GM19193 (cell line): ENCODE results near the gene PCSK1.

Experiments
- POLR2A ChIP-seq: IDR thresholded peaks from 4 replicates; pipeline ENCODE4 v1.6.1; 2011; ENCODE audit not compliant: insufficient read depth, insufficient read length; ENCODE audit errors: extremely low read depth

PCSK1 gene

DNA sequence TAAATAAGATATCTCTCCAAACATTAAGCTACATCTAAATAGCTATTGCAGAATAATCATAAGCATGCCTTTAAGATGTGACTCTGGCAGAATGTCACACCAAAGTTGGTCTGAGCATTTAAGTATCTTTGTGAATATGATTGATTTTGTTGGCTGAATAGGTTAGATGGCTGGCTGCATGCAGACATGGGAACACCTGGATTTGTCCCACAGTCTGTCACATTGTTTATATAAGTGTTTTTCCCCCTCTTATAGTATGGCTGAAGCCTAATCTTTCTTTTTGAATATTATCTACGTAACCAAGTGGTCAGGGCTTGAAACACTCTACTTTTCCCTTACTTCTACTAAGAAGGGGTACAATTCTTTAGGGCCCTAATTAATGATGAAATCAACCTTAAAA is 36.2 kb downstream of the PCSK1 start:
- TF ChIP-seq POLR2A = no peak

DNA sequence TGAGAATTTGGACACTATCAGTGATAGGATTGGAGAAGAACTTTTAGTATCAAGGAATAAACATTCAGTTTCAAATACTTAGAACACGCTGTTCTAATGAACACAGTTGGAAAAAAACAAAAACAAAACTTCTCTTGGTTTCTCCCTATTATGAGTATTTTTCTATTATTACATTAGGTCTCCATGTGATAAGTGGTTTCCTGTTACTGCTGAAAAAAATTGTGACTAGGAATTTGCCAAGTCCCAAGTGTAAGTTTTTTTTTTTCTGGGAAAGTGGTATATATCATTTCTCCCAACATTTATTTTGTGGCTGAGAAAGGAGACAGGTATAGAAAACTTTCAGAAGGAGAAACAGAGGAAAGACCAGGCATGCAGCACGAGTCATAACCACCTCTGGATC is 41.1 kb downstream of the PCSK1 start:
- TF ChIP-seq POLR2A = no peak

DNA sequence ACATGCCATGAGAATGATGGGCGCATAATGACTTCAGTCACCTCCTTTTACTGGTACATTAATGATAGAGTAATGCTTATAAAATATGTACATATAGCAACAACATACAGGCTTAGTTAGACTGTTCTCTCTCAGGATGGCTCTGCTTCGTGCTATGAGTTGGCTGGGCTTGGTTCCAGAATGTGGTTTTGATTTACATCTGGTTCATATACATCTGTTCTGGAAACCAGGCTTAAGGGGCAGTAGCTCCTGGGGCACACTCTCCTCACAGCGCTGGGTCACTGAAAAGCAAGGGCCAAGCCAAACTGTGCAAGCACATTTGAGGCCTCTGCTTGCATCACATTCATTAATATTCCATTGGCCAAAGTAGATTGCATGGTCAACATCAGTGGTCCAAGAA is 44.9 kb downstream of the PCSK1 start:
- no peak for TF ChIP-seq POLR2A

DNA sequence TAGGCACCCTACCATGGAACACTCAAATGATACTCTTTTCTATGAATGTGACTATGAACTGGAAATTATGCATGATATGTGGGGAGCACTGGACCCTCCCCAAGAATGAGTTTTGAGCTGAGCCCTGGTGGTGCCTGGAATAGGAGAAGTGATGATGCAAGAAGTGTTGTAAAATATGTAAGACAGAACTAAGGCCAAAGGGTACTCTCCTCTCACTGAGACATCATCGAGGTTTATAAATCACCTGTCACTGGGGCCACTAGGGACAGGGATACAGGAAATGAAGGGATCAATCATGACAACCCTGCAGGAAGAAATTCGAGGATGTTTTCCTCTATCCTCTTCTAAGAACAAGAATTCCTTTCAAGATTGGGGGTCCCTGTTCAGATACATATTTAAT is 45.4 kb downstream of the PCSK1 start:
- TF ChIP-seq POLR2A = no peak

DNA sequence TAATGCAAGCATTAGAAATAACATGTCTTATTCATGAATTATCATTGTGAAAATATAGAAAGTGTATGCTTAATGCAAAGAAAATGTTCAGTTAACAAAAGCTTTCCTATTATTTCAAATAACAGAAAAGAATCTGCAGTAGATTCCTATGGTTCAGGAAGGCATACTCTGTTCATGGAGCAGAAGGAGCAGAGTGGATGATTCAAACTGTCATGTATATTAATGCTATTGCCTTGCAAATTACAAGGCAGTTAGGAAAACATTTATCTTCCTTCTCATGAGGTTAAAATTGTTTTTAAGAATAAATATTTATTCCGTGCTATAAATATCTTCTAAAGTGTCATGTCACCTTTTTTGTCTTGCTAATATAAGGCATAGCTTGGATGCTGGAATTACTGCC is 47.5 kb downstream of the PCSK1 start:
- no peak for TF ChIP-seq POLR2A

DNA sequence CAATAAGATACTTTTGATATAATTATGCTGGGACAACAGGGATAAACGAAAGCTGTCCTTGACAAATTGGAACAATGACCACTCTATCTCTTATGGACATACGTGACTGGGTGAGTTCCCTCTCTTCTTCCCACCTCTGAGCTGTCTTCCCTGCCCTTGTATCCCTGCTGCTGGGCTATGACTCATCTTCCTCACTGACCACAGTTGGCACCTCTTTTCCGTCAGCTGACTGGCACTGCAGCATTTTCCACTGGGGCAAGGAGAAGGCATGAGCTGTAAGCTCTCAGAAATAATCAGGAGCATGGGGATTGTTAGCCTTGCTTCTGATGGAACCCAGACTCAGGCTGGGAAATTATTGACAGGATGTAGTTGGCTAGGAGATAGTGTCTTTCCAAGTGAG is 48.7 kb downstream of the PCSK1 start:
- no peak for TF ChIP-seq POLR2A

DNA sequence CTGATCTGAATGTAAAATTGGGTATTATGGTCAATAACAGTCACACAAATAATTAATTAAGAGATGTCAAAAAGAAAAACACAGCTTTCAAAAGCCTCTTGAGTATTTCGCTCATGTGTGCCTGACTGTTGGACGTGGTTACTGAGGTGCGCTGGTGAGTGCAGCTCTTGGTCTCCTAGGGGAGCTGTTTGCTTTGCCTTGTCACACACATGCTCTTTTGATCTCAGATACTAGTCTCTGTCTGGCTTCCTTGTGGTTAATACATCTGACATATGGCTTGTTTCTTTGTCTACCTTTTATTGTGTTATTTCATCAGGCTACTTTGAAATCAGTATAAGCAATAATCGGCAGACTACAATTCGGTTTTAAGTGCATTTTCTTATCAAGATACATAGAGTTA is 51.5 kb downstream of the PCSK1 start:
- no peak for TF ChIP-seq POLR2A

DNA sequence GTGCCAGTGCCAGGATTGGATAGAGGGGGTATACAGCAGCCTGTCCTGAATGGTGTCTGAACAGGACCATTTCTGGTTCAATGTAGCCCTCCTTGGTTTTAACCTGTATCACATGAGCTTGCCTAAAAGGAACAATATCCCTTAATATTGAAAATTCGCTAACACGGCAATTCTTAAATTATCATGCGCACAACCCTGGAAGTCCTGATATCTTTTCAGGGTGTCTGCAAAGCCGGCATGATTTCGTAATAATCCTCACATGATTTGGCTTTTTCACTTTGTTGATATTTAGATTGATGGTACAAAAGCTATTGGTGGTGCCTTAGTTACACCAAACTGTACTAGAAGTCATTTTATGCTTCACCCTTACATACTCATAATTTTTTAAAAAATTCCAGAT is 53.2 kb downstream of the PCSK1 start:
- no peak for TF ChIP-seq POLR2A

DNA sequence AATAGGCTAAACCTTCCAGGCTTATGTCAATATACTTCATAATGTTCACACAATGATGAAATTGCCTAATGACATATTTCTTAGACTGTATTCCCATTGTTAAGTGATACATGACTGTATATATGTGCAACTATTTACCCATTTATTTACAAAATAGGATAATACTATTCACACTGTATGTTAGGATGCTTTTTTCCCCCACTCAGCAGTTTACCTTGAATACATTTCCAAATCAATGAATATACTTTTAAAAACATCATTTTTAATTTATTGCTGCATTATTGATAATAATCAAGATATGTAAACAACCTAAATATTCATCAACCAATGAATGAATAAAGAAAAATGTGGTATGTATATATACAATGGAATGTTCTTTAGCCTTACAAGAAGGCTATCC is 55.5 kb downstream of the PCSK1 start:
- TF ChIP-seq POLR2A = no peak

DNA sequence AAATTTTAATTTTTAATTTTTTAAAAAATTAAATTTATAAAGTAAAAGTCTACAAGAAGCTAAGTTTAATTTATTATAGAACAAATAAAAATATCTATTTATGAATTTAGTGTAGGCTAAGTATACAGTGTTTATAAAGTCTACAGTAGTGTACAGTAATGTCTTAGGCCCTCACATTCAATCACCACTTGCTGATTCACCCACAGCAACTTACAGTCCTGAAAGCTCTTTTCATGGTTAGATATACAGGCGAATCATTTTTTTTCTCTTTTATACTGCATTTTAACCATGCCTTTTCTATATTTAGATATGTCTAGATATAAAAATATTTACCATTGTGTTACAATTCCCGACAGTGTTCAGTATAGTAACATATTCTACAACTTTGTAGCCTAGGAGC is 55.9 kb downstream of the PCSK1 start:
- TF ChIP-seq POLR2A = no peak

DNA sequence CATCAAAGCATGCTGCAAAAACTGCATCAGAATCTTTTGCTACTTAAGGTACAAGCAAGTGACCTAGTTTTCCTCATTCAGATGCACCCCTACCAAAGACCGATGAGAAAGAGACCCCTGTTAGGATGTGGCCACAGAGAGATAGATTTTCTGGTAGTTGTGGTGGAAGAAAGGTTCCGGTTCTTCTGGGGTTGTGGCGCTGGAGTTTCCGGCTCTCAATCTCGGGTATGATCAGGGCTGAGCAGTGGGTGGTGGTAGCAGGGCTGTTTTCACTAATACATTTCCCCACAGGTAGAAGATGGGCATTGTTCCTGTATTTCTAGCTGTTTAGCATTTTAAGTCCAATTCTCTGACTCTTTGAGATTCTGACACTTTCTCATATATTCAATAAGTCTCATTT is 58.4 kb downstream of the PCSK1 start:
- TF ChIP-seq POLR2A = no peak

DNA sequence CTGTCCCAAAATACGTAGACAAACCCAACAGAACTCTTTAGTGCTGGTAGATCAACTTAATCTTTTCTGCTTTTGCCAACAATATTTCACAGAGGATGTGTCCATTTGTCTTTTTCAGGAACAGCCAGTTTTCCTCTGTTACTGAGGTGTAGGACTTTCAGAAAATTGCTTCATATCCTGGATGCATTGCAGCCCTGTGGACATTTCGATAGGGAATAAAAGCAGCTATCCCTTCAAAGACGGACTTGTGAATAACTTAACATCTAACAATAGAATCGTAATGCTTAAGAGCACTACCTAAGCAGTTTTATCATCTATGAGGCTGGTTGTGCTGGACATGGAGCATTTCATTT is 59.7 kb downstream of the PCSK1 start:
- TF ChIP-seq POLR2A = no peak

DNA sequence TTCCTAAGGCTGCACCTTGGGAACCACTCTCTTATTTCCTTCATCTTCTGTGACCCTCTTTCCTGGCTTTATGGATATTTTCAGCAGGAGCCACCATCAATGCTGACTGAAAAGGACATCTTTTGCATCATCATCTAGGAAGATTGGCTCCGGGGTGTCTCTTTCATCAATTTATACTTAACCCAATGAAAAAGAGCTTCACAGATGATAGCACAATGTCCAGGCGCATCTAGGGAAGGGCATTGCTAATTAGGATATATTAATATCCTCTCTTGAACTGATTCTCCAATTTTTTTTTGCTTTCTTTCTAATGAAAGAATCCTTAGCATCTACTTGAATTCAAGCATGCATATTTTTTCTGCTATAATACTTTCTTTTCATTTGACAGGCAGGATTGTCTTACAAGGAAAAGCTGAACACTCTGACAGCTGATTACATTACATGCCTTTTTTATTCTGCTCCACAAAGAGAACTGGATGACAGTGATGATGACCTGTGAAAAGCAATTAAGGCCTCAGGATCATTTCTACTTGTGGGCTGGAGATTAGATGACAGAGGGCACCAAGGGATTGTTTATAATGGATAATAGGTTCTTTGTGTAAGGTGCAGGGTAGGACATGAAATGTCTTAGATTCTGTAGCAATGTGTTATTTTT is 60.2 kb downstream of the PCSK1 start:
- no peak for TF ChIP-seq POLR2A

DNA sequence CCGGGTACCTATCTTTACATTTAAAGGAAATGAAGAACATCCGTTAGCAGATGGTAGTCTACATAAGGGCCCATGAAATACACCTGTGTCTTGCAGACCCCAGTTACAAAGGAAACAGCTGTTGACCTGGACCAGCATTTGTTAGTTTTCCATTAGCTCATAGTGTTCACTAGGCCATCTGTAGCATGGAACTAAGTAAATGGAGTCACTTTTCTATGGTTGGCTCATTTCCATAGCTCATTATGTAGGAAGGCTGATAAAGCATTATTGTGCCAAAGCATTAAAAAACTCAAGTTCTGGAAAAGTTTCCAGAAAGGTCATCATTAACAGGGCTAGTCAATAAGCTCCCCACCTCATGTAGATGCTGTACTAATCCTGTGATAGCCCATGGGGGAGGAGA is 62.1 kb downstream of the PCSK1 start:
- no peak for TF ChIP-seq POLR2A

DNA sequence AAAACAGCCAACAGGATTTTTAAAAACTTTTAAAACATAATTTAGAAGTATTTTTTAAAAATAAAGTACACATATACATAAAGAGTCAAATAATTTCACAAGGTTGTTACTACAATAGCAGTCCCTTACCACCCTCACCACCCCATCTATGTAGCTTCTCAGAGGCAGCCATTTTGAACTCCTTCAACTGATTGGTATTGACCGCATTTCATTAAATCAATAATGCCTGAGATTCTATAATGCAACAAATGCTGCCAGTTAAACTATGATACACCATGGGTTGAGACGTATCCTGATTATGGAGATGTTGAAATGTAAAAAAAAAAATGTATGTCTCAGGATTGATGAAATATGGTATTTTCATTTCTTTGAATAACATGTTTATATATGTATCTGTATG is 78.8 kb downstream of the PCSK1 start:
- no peak for TF ChIP-seq POLR2A

DNA sequence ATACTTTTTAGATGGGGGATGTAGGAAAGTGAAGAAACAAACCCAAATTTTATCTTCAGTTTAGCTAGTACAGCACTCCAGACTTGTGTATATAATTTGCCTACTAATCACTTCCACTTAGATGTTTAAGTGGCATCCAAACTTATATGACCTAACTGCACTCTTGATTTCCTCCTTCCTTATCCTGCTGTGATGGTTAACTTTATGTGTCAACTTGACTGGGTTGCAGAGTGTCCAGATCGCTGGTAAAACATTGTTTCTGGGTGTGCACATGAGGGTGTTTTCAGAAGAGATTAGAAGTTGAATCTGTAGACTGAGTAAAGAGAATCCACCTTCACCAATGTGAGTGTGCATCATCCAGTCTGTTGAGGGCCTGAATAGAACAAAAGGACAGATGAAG is 79.8 kb downstream of the PCSK1 start:
- TF ChIP-seq POLR2A = no peak

DNA sequence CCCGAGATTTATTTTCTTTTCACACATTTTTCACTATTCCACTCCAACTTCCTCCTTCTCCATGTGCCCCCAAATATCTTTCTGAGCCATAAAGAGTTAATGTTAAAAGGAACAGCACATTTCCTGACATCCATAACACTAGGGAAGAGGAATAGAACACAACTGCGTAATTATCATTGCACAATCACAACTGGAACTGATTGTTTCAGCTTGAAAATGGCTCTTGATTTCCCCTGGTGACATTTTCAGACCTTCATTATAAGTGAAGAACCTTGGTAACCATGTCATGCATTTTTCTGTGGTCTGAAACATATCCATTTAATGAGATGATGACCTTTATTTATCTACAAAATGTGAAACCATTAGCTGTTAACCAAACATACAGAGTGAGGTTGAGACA is 82.4 kb downstream of the PCSK1 start:
- no peak for TF ChIP-seq POLR2A
